ENCODE measurements around the gene MAX.

Gene MAX

GRCh38 chr14:65072937-65073336 lies 29.4 kb downstream of the MAX start:
- DNase-seq (ENCODE audit: low read depth) = no peak

DNA sequence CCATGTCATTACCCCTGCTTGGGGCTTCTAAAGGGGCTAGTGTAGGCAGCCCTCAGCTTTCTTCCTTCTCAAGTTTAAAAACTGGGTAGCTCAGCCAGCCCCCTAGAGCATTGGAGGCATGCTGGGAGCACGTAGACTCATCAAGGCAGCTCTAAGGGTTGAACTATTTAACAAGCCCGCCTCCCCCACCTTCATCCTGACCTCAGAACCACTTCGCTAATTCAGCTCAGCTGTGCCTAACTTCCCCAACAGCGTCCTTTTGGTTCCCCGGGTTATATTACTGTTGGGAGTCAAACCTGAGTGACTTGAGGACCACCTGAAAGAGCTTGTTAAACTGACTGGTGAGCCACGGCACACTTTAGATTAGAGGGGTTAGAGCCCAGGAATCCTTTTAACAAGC lies 30.1 kb downstream of the MAX start:
- DNase-seq (ENCODE audit: low read depth) = no peak

DNA sequence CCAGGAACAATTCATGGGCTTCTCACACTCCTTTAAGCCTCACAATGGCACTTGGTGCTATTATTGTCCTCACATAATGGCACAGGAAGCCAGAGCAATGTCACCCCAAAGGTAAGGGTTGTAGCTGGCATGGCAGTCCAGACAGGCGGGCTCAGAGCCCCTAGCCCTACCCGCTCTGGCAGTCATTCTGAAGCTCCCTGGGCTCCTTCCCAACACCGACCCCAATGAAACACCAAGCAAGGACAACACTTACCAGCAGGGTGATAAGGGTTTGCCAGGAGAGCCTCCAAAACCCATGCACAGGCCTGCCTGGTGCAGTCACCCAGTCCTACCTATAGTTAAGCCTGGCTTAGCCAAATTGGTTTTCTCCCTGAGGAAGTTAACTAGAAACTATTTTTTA lies 30.8 kb downstream of the MAX start:
- no peak for DNase-seq (ENCODE audit: low read depth)

DNA sequence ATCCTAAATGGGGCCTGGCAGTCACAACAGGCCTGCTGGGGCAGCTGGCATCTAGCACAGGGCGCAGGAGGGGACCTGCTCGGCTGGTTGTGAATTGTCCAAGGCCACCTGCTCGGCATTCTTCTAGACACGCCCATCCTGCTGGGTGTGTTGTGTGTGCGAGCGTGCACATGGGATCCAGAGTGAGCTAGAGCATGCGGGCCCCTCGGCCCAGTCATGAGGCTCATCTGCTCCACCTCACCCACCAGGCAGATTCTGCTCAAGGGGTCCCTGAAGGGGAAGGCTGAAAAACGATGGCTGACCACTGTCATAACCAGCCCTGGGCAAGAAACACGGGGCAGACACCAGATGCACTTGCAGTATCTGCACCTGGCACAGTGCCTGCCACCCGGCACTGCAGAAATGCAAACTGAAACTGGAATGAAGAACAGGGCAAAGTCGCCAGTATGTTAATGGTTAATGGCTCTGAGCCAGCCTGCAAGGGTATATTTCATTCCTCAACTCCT lies 31.8 kb downstream of the MAX start:
- no peak for DNase-seq (ENCODE audit: low read depth)

- DNase-seq (ENCODE audit: low read depth) = no peak
Measured at GRCh38 chr14:65069874-65070413, 32.4 kb downstream of the MAX start.

DNA sequence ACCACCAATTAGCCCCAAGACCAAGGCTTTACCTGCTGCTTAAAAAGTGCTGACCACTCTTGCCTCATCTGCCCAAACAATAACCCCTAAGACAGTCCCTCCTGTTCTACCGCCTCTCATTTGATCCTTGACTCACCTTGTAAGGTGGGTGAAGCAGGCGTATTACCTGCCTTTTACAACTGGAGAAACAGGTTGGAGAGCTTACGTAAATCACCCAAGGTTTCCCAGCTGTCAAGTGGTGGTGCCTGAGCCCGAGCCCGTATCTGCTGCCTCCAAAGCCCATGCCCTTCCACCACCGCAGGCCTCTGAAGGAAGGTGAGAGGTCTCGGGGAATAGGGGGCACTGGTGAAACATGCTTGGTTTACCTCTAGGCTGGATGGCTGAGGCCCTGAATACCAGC lies 36.6 kb downstream of the MAX start:
- DNase-seq (ENCODE audit: low read depth) = no peak

DNA sequence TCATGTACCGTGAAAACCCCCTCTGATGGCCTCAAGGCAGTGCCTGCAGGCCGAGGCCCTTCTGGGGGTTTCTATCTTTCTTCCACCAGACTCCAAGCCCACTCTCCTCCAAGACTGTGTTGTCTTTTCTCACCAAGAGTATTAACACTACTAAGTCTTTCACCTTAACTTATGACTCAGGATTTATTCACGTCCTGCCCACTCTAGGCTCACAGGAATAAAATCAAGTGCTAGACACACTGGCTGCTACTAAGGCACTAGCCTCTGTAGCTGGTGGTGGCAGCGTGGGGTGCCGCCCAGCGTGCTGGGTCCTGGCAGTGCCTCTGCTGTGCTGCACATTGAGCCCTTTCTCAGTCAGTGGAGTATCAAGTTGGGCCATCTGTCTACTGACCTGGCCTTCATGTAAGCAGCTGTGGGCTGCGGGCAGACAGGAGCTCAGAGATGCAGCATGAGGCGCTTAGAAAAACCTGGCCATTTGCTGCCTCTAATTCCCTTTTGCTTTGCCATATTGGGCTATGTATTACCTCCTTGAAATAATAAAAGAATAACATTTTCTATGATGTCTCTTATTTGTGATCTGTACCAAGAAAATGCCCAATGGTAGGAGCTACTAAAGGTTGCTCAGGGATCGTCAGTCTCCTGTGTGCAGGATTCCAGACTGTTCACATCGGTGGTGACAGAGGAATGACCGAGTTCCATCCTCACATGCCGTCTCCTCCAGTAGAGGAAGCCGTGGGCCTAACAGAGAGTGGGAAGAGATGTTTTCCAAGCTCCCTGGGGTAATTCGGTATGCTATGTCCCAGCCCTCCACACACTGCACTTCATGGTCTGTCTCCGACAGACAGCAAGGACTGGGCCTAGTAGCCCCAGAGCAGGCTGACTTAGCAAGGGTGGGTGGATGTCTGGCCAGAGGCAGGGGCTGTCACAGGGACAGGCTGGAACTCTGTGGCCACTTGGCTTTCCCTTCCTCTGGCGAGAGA lies 39.9 kb downstream of the MAX start:
- no peak for DNase-seq (ENCODE audit: low read depth)

- DNase-seq (ENCODE audit: low read depth) = no peak
Measured at GRCh38 chr14:65057695-65058094, 44.6 kb downstream of the MAX start.

DNA sequence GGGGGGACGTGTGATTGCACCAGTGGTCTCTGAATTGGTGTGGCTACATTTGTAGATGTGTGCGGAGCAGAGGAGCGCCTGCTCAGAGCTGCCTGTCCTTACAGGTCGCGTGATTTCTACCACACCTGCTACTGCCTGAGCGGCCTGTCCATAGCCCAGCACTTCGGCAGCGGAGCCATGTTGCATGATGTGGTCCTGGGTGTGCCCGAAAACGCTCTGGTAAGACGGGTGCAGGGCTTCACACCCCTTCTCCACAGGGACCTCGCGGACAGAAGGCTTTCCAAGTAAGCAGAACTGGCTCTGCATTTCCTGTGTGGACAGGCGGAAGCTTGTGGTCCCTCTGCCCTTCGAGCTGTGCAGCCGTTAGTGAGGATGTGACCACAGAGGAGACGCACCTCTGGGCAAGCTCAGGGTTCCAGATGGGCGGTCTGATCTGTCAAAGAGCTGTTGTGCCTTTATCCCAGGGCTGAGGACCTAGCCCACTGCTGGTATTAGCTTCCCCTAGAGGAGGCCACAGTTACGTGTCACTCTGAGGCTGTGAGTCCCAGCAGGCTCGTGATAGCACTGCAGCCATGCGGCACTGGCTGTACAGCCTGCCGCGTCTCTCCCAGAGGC lies 47.7 kb downstream of the MAX start:
- DNase-seq (ENCODE audit: low read depth) = no peak

- no peak for DNase-seq (ENCODE audit: low read depth)
Measured at GRCh38 chr14:65053466-65053865, 48.9 kb downstream of the MAX start.

- DNase-seq (ENCODE audit: low read depth) = no peak
Measured at GRCh38 chr14:65052832-65053231, 49.5 kb downstream of the MAX start.

DNA sequence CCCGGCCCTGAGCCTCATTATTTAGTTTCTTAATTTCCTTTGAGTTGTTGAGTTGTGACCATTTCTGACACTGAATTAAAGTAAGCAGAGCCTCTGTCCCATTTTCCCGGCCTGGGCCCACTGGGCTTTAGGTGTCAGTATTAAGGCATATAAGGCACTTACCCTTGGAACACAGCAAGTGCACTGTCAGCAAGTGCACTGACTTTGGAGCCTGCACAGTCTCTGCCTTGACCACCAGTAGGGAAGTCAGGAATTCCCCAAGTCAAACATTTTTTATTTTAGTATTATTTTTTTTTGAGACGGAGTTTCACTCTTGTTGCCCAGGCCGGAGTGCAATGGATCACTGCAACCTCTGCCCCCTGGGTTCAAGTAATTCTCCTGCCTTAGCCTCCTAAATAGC lies 56.6 kb downstream of the MAX start:
- no peak for DNase-seq (ENCODE audit: low read depth)

DNA sequence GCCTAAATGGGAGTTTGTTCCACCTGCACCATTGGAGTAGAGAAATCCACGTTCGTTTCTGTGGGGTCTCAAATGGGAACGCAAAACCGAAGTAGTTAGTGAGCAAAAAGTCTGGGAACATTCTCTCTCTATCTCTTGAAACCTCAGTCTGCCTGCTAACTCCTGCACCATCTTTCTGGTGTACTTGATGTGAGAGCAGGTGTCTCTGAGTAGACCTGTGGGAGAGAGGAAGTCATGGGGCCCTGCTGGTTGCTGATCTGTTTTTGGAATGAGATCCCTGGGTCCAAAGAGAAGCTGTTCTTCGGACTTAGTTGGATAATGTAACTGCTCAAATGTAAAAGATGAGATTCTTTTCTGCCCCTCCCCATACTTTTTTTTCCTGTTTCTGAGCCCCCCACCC lies 57.3 kb downstream of the MAX start:
- no peak for DNase-seq (ENCODE audit: low read depth)

DNA sequence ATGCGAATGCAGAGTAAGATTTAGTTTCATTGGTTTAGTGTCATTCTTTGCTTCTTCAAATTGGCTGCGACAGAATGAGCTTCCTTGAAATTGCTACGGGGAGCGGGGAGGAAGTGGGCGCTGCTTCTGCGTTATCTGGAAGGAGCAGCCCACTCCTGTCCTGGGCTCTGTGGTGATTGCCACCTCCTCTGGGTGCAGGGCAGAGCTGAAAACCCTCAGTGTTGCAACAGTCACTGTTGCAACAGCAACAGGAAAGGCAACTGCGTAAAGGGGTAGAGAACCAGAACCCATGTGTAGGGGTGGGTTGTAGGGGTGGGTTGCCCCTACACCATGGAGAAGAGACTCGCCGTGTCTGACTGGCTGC lies 57.7 kb downstream of the MAX start:
- no peak for DNase-seq (ENCODE audit: low read depth)

- no peak for DNase-seq (ENCODE audit: low read depth)
Measured at GRCh38 chr14:65043893-65044595, 58.3 kb downstream of the MAX start.

GRCh38 chr14:65042731-65043372 lies 59.5 kb downstream of the MAX start:
- no peak for DNase-seq (ENCODE audit: low read depth)

DNA sequence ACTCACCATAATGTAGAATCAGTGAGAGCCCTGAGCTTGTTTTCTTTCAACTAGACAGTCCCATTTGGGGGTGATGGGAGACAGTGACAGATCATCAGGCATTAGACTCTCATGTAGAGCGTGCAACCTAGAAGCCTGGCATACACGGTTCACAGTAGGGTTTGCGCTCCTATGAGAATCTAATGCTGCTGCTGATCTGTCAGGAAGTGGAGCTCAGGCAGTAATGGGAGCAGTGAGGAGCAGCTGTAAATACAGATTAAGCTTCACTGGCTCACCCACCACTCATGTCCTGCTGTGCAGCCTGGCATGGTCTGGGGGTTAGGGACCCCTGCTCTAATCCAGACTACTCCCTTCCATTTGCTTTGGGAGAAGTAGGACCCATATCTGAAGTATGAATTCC lies 60.0 kb downstream of the MAX start:
- DNase-seq (ENCODE audit: low read depth) = no peak

DNA sequence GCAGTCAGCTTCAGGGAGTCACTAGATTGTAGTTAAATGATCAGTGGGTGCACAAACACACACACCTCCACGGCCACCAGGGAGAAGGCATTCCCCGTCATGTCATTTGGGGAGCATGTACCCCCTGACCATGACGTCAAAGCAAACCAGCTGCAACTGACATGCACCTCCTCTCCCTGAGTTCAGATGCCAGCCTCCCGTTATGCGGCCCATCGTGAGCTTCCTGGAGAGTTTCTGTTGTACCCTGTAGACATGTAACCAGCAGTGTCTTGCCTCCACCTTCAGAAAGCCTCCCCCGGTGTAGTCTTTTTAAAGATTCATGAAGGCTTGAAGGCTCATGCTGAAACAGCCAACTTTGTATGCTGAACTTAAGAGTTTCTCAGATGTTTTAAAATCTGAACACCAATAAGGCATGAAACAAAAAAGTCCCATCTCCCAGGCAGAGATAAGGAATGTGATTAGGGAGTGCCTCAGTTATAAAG lies 60.8 kb downstream of the MAX start:
- no peak for DNase-seq (ENCODE audit: low read depth)

GRCh38 chr14:65040666-65041433 lies 61.5 kb downstream of the MAX start:
- DNase-seq (ENCODE audit: low read depth) = no peak

DNA sequence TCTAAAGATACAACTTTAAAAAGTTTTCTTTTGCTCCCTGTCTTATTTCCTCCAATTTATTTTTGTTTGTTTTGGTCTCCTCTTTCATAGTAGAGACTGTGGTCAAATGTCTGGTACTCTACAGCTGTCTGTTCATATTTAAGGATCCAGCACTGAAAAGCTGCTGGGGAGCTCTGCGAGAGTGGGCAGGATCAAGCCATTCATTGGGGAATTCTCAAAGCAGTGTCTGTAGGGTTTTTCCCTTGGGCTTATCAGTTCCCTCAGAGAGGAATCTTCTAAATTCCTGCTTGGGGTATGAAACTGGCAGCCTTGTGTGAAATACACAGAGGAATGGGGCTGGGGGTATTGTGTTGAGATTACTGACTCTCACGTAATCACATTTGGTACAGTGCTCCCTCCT lies 63.4 kb downstream of the MAX start:
- no peak for DNase-seq (ENCODE audit: low read depth)

DNA sequence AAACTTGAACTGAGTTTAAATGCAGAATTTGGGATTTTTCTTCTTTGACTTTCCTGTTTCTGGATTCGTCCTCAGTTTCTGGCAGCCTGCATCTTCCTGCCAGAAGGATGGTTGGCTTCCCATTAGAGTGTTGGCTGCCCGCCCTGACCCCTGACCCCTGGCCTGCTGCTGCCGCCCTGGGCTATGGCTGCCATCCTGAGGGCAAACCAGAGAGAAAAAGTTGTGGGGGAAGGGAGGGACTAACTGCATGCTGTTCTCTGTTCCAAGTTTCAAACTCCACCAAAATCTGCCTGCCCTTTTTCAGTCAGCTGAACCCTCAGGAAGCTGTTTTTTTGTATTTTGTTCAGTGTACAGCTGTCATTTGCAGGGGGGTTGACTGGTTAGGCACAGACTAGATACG lies 67.3 kb downstream of the MAX start:
- no peak for DNase-seq (ENCODE audit: low read depth)
